HG03196 (cell line): ENCODE measurements around the gene SPART.

Experiments
- ATAC-seq: cut with Tn5 transposase; IDR thresholded peaks from one replicate; pipeline ENCODE4 v1.9.1; 2021; ENCODE audit not compliant: unreplicated experiment

SPART gene

GRCh38 chr13:36258831-36259230 is 87.4 kb downstream of the SPART start:
- ATAC-seq: no peak
